ENCODE data around the gene SSU72.
A peak's percentile ranks its signal among the peaks of the same experiment; 100 is the strongest.

Gene SSU72

DNA sequence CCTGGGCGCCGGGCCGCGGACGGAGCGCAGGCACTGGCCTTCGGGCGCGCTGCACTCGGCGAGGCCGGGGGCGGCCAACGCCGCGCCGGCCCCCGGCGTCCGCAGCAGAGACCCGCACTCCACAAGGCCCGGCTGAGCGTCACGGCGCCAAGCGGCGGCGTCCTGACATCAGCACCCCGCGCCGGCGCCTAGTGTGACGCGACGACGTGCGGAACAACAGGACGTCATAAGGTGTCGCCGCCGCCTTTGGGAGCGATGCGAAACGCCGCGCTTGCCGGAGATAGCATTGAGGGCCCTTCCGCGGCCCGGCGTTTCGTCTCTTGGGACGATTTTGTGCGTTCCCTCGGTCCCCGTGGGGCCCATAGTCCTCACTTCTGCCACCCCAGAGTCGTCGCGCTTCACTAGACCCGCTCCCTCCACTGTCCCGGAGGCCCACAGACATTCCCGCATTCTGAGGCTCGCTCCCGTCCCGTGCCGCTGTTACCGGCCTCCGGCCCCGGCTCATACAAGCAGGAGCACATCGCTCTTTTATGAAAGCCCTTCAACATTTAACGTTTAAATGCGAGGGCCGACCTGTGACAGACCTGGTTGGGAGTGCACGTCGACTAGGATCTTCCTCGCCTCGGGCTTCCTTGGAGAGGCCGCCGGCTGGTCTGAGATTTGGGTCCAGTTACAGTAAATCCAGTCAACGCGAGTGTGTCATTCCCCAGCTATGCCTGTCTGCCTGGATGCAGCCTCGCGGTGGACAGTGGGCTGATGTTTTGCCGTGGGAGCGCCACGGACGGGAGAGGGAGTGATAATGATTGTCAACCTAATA lies at the start of gene SSU72:
SSU72 (minus strand) TSS at position 143 of the 817 bp plus-strand sequence. CDS start 306 bp downstream, outside the sequence.
- peak; percentile 95 for DNase-seq

DNA sequence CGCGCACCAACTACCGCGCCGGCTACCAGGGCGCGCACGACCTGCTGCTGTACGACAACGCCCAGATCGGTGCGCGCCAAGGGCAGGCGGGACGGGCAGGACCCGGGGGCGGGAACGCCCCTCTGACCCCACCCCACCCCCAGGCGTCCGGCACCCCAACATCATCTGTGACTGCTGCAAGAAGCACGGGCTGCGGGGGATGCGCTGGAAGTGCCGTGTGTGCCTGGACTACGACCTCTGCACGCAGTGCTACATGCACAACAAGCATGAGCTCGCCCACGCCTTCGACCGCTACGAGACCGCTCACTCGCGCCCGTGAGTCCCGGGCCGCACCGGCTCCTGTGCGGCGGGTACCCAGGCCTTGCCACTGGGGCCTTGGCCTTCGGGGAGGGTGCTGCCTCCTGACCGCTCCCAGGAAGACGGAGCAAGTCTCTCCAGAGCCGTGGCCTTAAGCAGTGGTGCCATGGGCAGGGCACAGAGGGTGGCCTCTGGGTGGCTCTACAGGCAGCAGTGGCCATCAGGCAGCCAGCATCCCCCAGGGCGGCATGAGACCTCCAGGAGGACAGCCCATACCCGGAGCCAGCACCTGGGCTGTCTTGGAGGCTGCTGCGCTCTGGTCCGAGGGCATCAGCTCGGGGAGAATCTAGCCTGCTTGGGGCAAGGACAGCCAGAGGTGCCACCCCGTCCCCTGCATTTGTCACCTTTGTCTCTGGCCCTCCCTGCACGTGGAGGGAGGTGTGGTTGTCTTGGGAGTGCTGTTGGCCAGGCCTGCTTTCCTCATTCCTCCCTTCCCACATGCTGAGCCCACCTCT lies 49.2 kb upstream of the SSU72 start:
- DNase-seq, result no peak

- no peak for DNase-seq
Measured at GRCh38 chr1:1623181-1623630, 48.5 kb upstream of the SSU72 start.

DNA sequence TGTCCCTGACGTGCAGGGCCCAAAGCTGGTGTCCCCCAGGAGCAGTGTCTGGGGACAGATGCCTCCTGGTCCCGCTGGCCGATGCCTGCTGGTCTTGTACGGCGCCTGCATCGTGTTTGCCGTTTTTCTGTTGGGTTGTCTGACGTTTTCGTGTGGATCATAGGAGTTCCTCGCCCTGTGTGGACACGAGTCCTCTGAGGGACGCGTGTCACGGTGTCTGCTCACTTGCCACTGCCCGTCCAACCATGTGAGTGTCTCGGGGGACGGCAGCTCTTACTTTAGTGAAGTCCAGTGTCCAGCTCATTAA lies 48.1 kb upstream of the SSU72 start:
- DNase-seq, result no peak

DNA sequence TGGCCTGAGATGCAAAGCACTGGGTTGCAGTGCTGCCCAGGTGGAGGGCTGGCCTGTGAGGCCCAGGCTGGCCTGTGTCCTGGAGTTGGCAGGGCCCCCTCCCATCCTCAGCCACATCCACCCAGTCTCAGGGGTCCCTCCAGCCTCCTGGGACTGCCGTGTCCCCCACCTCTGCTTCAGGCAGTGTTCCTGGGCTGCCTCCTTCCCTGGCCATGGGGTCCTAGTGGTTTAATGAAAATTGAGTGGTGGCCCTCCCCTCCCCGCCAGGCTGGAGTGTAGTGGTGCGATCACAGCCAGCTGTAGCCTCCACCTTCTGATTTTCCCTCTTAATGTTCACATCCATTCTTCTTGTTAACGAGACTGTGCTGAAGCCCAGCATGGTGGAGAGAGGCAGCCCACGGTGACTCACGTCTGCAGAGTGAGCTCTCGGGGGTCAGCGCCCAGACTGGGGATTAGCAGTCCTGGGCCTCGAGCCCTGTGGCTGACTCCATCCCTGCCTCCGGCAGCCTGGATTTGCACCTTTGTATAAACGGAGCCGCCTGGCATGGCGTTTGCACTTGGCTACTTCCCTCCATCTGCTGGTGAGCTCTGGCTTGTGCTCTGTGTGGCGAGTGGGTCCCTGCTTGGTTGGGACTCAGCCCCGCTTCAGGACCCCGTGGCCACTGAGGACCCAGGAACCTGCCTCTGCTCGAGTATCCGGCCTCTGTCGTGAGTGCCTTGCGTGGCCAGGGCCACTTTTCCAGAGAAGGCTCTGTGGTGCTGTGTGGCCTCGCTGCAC lies 47.5 kb upstream of the SSU72 start:
- no peak for DNase-seq

- DNase-seq, result no peak
Measured at GRCh38 chr1:1621173-1622009, 46.7 kb upstream of the SSU72 start.

DNA sequence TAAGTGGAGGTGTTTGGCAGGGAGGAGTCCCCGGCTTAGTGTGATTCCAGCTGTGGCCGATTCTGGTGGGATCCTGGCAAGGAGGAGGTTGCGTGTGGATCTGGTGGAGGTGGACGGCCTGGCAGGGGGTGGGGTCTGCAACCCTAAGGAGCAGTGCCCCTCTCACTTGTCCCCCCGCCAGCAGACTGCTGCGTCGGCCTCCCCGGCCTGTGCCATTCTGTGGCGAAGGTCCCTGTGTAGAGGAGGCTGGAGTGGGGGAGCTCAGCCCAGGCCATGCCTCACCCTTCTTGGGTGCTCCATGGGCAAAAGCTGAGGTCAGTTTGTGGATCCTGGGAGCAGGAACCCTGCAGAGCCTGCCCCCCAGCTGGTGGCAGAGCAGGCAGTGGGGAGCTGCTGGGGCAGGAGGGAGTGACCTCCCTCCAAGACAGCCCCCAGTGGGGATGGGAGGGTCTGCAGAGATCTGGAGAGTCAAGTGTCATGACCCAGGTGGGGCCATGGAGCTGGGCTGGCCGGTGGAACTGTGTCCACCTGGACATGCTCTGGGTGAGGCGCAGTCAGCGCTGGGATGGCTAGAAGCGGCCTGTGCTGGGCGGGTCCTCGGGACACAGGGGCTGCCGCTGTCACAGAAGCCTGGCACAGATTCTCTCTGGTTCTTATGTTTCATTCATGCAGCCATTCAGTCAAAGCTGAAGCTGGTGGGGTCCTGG lies 45.9 kb upstream of the SSU72 start:
- no peak for DNase-seq

- DNase-seq, result no peak
Measured at GRCh38 chr1:1619917-1620361, 45.3 kb upstream of the SSU72 start.

- no peak for DNase-seq
Measured at GRCh38 chr1:1618396-1619068, 43.9 kb upstream of the SSU72 start.

DNA sequence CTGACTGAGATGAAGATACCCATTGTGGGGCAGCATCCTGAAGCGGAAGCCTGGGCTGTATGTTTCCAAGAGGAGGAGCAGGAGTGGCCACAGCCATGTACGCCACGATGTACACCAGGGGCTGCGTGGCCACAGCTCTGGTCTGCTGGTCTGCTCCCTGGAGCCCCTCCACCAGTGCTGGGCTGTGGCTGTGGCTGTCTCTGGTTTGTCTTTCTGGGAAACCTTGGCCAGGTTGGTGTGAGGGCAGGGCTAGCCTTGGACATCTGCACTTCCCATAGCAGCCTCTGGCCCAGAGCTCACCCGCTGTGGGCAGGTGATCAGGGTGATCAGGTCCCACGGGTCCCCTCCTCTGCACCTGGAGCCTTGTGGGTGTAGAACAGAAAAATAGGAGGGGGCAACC lies 43.3 kb upstream of the SSU72 start:
- no peak for DNase-seq

GRCh38 chr1:1617516-1617915 lies 42.9 kb upstream of the SSU72 start:
- no peak for DNase-seq

DNA sequence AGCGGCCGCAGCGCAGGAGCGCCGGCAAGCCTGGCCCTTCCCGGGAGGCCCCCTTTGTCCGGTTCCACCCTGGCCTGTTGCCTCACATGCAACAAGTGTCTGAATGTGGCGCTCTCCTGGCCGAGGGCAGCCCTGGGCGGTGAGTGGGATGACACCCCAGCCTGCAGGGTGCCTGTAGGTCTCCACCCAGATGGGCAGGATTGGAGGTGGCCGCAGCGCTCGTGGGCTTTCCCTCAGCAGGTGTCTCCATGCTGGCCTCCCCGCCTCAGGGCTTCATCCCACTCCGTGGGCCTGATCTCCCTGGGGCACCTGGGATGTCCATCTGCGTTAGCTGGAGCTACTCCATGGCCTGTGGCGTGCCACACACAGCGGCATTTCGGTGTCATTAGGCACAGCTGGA lies 42.2 kb upstream of the SSU72 start:
- DNase-seq, result no peak

DNA sequence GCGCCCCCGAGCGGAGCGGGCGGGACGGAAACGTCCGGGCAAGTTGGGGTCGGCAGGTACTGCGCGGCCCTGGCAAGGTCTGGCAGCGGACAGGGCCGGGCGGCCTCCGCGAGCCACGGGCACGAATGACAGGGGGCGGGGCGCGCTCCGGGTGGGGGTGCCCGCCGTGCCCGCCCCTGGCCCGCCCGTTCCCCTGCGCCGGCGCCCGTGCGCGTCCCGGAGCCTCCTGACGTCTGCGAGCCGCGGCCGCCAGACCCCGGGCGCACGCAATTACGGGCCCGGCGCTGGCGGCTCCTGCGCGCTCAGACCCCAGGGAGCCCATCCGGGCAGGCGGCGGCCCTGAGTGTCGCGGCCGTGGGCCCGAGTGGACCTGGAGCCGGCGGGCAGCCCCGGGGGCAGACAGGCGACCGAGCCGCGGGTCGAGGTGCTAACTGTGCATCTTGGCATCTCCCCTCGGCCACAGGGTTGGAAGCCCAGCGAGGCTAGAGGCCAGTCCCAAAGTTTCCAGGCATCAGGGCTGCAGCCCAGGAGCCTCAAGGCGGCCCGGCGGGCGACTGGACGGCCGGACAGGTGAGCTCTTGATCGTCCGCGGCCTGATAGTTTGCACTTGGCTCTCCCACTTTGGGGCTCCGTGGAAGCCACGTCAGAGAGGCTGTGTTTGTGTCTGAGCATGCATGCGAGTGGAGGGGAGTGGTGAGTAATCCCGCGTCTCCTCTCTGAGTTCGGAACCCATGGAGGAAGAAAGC lies 41.6 kb upstream of the SSU72 start:
- peak; percentile 52 for DNase-seq

GRCh38 chr1:1615256-1616044 lies 40.8 kb upstream of the SSU72 start, which contains the start of gene MIB2:
TSS of gene MIB2 (plus strand) at chr1:1615500. CDS start at chr1:1623453, 7,953 bp downstream.
- peak; percentile 97 for DNase-seq

DNA sequence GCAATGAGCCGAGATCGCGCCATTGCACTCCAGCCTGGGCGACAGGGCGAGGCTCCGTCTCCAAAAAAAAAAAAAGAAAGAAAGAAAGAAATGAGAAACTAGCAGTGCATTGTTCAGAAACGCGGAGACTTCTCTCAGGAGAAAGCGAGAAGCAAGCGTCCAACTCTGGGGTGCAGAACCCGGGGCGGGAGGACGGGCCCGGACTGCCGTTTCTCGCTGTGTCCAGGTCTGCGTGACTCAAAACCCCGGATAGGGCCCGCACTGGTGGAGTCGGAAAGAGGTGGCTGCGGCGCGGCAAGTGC lies 40.2 kb upstream of the SSU72 start:
- DNase-seq, result no peak

- peak; percentile 71 for DNase-seq
Measured at GRCh38 chr1:1614204-1614953, 39.7 kb upstream of the SSU72 start.

- no peak for DNase-seq
Measured at GRCh38 chr1:1613509-1614082, 38.9 kb upstream of the SSU72 start.

DNA sequence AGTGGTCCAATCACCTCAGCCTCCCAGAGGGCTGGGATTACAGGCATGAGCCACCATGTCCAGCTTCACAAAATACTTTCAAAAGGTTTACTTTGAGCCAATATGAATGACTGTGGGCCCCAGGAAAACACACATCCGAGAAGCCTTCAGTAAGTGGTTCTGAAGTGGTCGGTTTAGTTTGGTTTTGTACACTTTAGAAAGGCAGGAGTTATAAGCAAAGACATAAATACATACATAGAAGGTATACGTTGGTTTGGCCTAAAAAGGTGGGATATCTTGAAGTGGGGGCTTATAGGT lies 37.4 kb upstream of the SSU72 start:
- DNase-seq, result no peak

GRCh38 chr1:1610796-1611195 lies 36.1 kb upstream of the SSU72 start:
- no peak for DNase-seq

Data from activated CD4-positive, alpha-beta T cell treated with anti-CD3 and anti-CD28 coated beads for 48 hours (primary cell).